Endodermal cell (in vitro differentiated cells): ENCODE results near the gene FAR1. TPM values are rescaled to one million over a fixed set of nuclear protein-coding genes. Genes with fewer than 3 reads are reported as not detected.

Source experiments
- DNase-seq: peaks from one replicate; pipeline ENCODE4 v3.0.0-alpha.2; 2017
- H3K27ac ChIP-seq: 2 replicates; pipeline ENCODE4 v1.5.1; 2013; ENCODE audit warnings: mild to moderate bottlenecking, low read depth, low read length, moderate library complexity
- H3K27me3 ChIP-seq: 2 replicates; pipeline ENCODE4 v1.6.1; 2013; ENCODE audit warnings: mild to moderate bottlenecking, low read length, moderate library complexity; ENCODE audit not compliant: insufficient read depth, control insufficient read depth, poor library complexity, severe bottlenecking
- H3K36me3 ChIP-seq: 2 replicates; pipeline ENCODE4 v1.7.0; 2013; ENCODE audit warnings: mild to moderate bottlenecking, low read length, moderate library complexity; ENCODE audit not compliant: control insufficient read depth, insufficient read depth
- H3K4me1 ChIP-seq: one replicate; pipeline ENCODE4 v1.7.0; 2013; ENCODE audit warnings: low read length; ENCODE audit not compliant: control insufficient read depth, insufficient read depth
- H3K4me3 ChIP-seq: 2 replicates; pipeline ENCODE4 v1.5.1; 2013; ENCODE audit warnings: mild to moderate bottlenecking, low read length, moderate library complexity
- H3K9ac ChIP-seq: 2 replicates; pipeline ENCODE4 v1.6.1; 2013; ENCODE audit warnings: mild to moderate bottlenecking, low read length, moderate library complexity; ENCODE audit not compliant: poor library complexity, severe bottlenecking; ENCODE audit errors: extremely low read depth
- H3K9me3 ChIP-seq: 2 replicates; pipeline ENCODE4 v1.6.1; 2013; ENCODE audit warnings: mild to moderate bottlenecking, low read length, moderate library complexity; ENCODE audit not compliant: control insufficient read depth
- H3K27ac Mint-ChIP-seq: 2 replicates; pipeline ENCODE4 v1.8.0; 2020; ENCODE audit warnings: mixed read lengths
- H3K27me3 Mint-ChIP-seq: 2 replicates; pipeline ENCODE4 v1.8.0; 2021; ENCODE audit warnings: mild to moderate bottlenecking, mixed read lengths; ENCODE audit not compliant: insufficient read depth
- H3K36me3 Mint-ChIP-seq: 2 replicates; pipeline ENCODE4 v1.8.0; 2020; ENCODE audit warnings: low read depth, mixed read lengths
- H3K4me1 Mint-ChIP-seq: 2 replicates; pipeline ENCODE4 v1.8.0; 2020; ENCODE audit warnings: mixed read lengths
- H3K4me3 Mint-ChIP-seq: 2 replicates; pipeline ENCODE4 v1.8.0; 2020; ENCODE audit warnings: mild to moderate bottlenecking, moderate library complexity, mixed read lengths
- H3K9me3 Mint-ChIP-seq: 2 replicates; pipeline ENCODE4 v1.8.0; 2020; ENCODE audit warnings: mild to moderate bottlenecking, mixed read lengths
- WGBS, 2 experiments: methylation state at CpG; one replicate each; pipeline versions ENCODE4 v1.1.5 to v1.1.7; 2013; ENCODE audit warnings: missing lambda C conversion rate in 2 of 2, mixed read lengths in 1 of 2; ENCODE audit not compliant: insufficient coverage in 1 of 2, insufficient read length in 1 of 2; 5-methylcytosine and 5-hydroxymethylcytosine counted together
- total RNA-seq, 2 donors: library from RNA; stranded (reverse); fragmentation: NEBNext Ultra II Directional in 1 of 2; extraction: Animal tissue kit (Norgen Biotek cat#: 25700) in 1 of 2; gene quantifications; 2 replicates in 1 of 2; 3 replicates in 1 of 2; pipeline ENCODE4 v1.2.1, GENCODE V29; 2021
- TF ChIP-seq, protein P1 (sequence below): fragments of 200-600 bp; sonication (generic); conservative IDR thresholded peaks from 2 replicates; pipeline ENCODE4 v1.5.0; 2021; ENCODE audit warnings: antibody characterized with exemption, mild to moderate bottlenecking

The FAR1 gene
- total RNA-seq, 2 donors from 2014 or later, result 98.3 to 98.8 TPM

DNA sequence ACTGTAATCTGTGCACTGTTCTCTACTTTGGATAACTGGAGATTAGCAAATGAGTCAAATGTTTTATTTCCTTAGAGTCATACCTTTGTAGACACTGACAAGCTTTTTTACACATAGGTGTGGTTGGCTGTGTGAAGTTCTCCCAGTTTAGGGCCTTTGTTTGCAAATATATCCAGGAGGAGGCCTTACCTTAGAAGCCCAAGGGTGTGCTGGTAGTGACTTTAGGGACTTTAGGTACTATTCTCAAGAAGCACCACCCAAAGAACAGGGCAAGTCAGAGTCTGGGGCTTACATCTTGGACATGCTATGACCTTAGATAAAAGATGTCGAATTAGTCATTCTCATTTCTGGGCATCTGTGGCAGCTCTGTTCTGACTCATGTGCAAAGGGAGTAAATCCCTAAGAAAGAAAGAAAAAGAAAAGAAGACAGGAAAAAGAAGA, 4.8 kb upstream of the FAR1 start:
- no peak overlapping the region for H3K4me3 Mint-ChIP-seq
- DNase-seq, result no peak
- no peak overlapping the region for H3K27ac ChIP-seq

DNA sequence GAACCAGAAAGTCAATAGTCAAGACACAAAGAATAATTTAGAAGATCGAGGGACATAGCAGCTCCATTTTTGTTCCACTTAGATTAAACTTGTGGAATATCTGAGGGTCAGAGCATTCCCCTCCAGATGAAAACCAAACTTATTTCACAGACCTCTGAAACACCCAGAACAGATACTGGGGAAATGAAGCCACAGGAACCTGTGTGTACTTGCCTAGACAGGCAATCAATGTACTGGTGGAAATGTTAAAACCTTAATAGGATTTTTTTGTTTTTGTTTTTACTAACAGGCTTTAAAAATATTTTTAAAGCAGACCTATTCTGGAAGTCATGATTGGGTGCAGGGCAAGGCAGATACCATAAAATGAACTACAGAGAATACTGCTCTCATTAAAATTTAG, 4.1 kb upstream of the FAR1 start:
- WGBS, 2 experiments, result 83 to 100% methylated on average over 1 of the region's 1 CpG
- no peaks in the 10 kb centered on the region for H3K4me1 ChIP-seq
- no peaks in the 10 kb centered on the region for H3K27me3 ChIP-seq
- no peaks in the 10 kb centered on the region for H3K36me3 ChIP-seq
- peaks cover 5% of the 10 kb centered on the region for H3K4me1 Mint-ChIP-seq
- peaks cover 21% of the 10 kb centered on the region for H3K9me3 Mint-ChIP-seq
- no peak overlapping the region for H3K4me3 ChIP-seq
- no peaks in the 10 kb centered on the region for H3K36me3 Mint-ChIP-seq
- H3K27ac Mint-ChIP-seq, result no peak overlapping the region
- H3K9ac ChIP-seq, result no peak overlapping the region
- H3K9me3 ChIP-seq, result peaks cover 21% of the 10 kb centered on the region
- TF ChIP-seq, protein P1, sequence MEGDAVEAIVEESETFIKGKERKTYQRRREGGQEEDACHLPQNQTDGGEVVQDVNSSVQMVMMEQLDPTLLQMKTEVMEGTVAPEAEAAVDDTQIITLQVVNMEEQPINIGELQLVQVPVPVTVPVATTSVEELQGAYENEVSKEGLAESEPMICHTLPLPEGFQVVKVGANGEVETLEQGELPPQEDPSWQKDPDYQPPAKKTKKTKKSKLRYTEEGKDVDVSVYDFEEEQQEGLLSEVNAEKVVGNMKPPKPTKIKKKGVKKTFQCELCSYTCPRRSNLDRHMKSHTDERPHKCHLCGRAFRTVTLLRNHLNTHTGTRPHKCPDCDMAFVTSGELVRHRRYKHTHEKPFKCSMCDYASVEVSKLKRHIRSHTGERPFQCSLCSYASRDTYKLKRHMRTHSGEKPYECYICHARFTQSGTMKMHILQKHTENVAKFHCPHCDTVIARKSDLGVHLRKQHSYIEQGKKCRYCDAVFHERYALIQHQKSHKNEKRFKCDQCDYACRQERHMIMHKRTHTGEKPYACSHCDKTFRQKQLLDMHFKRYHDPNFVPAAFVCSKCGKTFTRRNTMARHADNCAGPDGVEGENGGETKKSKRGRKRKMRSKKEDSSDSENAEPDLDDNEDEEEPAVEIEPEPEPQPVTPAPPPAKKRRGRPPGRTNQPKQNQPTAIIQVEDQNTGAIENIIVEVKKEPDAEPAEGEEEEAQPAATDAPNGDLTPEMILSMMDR, result no peak
- DNase-seq, result no peak
- no peak overlapping the region for H3K4me3 Mint-ChIP-seq
- H3K27me3 Mint-ChIP-seq, result no peaks in the 10 kb centered on the region
- H3K27ac ChIP-seq, result no peak overlapping the region

More for the DNA sequence above, 4.8 kb upstream of the FAR1 start:
- Mint-ChIP-seq H3K9me3 (peaks cover 28% of the 10 kb centered on the region), H3K27ac (no peak overlapping the region), H3K27me3 (no peaks in the 10 kb centered on the region), H3K4me1 (peaks cover 5% of the 10 kb centered on the region), H3K36me3 (peaks cover 2% of the 10 kb centered on the region)
- TF ChIP-seq, protein P1, result no peak
- 83 to 91% methylated on average over 1 of the region's 1 CpG for WGBS, 2 experiments
- Histone ChIP-seq H3K9me3 (peaks cover 28% of the 10 kb centered on the region), H3K4me1 (no peaks in the 10 kb centered on the region), H3K27me3 (no peaks in the 10 kb centered on the region), H3K36me3 (no peaks in the 10 kb centered on the region), H3K9ac (no peak overlapping the region), H3K4me3 (no peak overlapping the region)

DNA sequence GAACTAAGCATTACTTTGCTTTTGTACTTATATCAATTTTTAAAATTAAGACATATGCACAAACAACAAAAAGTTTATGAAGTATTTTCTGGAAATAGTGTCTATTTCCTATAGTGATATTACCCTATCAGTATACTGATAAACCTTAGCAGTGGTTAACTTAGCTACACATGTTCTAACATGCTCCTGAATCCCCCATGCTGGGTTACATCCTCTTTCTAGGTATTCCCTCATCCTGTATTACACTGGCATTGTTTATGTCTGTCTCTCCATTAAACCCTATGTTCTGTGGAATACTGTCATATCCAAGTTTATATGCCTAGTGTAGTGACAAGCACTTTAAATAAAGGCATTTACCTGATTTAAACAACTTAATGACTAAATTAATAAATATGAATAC, 1.8 kb upstream of the FAR1 start:
- H3K36me3 ChIP-seq, result no peaks in the 10 kb centered on the region

More for the DNA sequence above, 1.8 kb upstream of the FAR1 start:
- Histone ChIP-seq H3K27ac (no peak overlapping the region), H3K4me3 (no peak overlapping the region), H3K9me3 (no peaks in the 10 kb centered on the region), H3K4me1 (no peaks in the 10 kb centered on the region), H3K9ac (no peak overlapping the region), H3K27me3 (no peaks in the 10 kb centered on the region)
- Mint-ChIP-seq H3K9me3 (peaks cover 2% of the 10 kb centered on the region), H3K4me1 (peaks cover 14% of the 10 kb centered on the region), H3K4me3 (no peak overlapping the region), H3K36me3 (peaks cover 7% of the 10 kb centered on the region), H3K27ac (no peak overlapping the region), H3K27me3 (no peaks in the 10 kb centered on the region)
- TF ChIP-seq, protein P1, result no peak
- DNase-seq, result no peak
